CMK (cell line): ENCODE measurements around the gene KLF9.

Experiments used
- DNase-seq: peaks from one replicate; pipeline ENCODE4 v3.0.0-alpha.2; 2010; ENCODE audit warnings: low read depth

KLF9 gene

GRCh38 chr9:70362952-70363351, 51.5 kb downstream of the KLF9 start:
- DNase-seq, result no peak

GRCh38 chr9:70355801-70356200, 58.7 kb downstream of the KLF9 start:
- DNase-seq, result no peak

- DNase-seq, result no peak
These were observed 61.7 kb downstream of the KLF9 start for GRCh38 chr9:70352802-70353201.

- no peak for DNase-seq
These were observed 62.1 kb downstream of the KLF9 start for GRCh38 chr9:70352356-70352755.

- DNase-seq, result no peak
These were observed 67.4 kb downstream of the KLF9 start for GRCh38 chr9:70347046-70347445.

GRCh38 chr9:70340572-70340971, 73.9 kb downstream of the KLF9 start:
- DNase-seq, result no peak
